H1 (cell line): Measurements from ENCODE around the gene KCNA1. TPM values are rescaled to one million over a fixed set of nuclear protein-coding genes. Genes with fewer than 3 reads are reported as not detected.

Experiments used
- CTCF ChIA-PET: fragments of 300-600 bp; sonication (Branson Sonifier 250); formaldehyde crosslinking; loops from one replicate; lab custom pipeline; 2021; ENCODE audit not compliant: partially characterized antibody; lab: Charles Lee
- POLR2A ChIA-PET: fragments of 300-600 bp; sonication (Branson Sonifier 250); formaldehyde crosslinking; loops from one replicate; lab custom pipeline; 2021; ENCODE audit warnings: inconsistent platforms; ENCODE audit not compliant: partially characterized antibody; lab: Charles Lee
- DNase-seq, 2 experiments: peaks; one replicate each; pipeline versions ENCODE4 v3.0.0 to v3.0.0-alpha.2; 2010 to 2022; ENCODE audit warnings: low spot score in 2 of 2, low read depth in 1 of 2, mixed read lengths in 1 of 2
- FAIRE-seq: peaks from 2 replicates; lab custom pipeline; 2011; peaks lifted over from hg19 to GRCh38; lab: Jason Lieb, UNC
- H2AFZ ChIP-seq: 2 replicates; pipeline ENCODE4 v1.8.1; 2012; ENCODE audit warnings: low read length, inconsistent platforms
- H2AK5ac ChIP-seq: 2 replicates; pipeline ENCODE4 v1.6.1; 2013; ENCODE audit warnings: low read depth, low read length
- H2BK120ac ChIP-seq: replicated peaks from 2 replicates; pipeline ENCODE3; 2013; ENCODE audit warnings: low read depth, low read length, inconsistent platforms
- H2BK12ac ChIP-seq: 2 replicates; pipeline ENCODE4 v1.6.1; 2013; ENCODE audit warnings: low read depth, low read length
- H2BK15ac ChIP-seq: 2 replicates; pipeline ENCODE4 v1.6.1; 2013; ENCODE audit warnings: low read length
- H2BK20ac ChIP-seq: 2 replicates; pipeline ENCODE4 v1.6.1; 2013; ENCODE audit warnings: low read length
- H2BK5ac ChIP-seq: 2 replicates; pipeline ENCODE4 v1.6.1; 2013; ENCODE audit warnings: low read depth, low read length
- H3K14ac ChIP-seq: 2 replicates; pipeline ENCODE4 v1.6.1; 2013; ENCODE audit warnings: inconsistent platforms; ENCODE audit not compliant: insufficient read length
- H3K18ac ChIP-seq: 2 replicates; pipeline ENCODE4 v1.6.1; 2013; ENCODE audit warnings: low read length; ENCODE audit errors: extremely low read depth
- H3K23ac ChIP-seq: 2 replicates; pipeline ENCODE4 v1.6.1; 2013; ENCODE audit warnings: inconsistent platforms; ENCODE audit not compliant: insufficient read length
- H3K23me2 ChIP-seq: 2 replicates; pipeline ENCODE4 v1.6.1; 2013; ENCODE audit warnings: low read depth, low read length
- H3K27ac ChIP-seq: 2 replicates; pipeline ENCODE4 v1.6.1; 2011; ENCODE audit warnings: low read depth, low read length, inconsistent platforms
- H3K27me3 ChIP-seq, 4 experiments: replicated peaks in 1 of 4; 1 replicate in 1 of 4; 2 replicates in 3 of 4; pipeline versions ENCODE4 v1.6.1 to v1.8.1; 2011 to 2013; ENCODE audit warnings: low read length in 3 of 4, mild to moderate bottlenecking in 3 of 4, inconsistent platforms in 2 of 4, mixed read lengths in 2 of 4, moderate library complexity in 1 of 4; ENCODE audit not compliant: control insufficient read depth in 3 of 4, insufficient read depth in 3 of 4; ENCODE audit errors: extremely low read depth in 1 of 4
- H3K36me3 ChIP-seq, 4 experiments: 2 replicates each; pipeline versions ENCODE4 v1.6.1 to v1.8.1; 2011 to 2013; ENCODE audit warnings: mild to moderate bottlenecking in 4 of 4, low read length in 3 of 4, moderate library complexity in 2 of 4, control low read depth in 1 of 4, inconsistent platforms in 1 of 4; ENCODE audit not compliant: insufficient read depth in 4 of 4, control insufficient read depth in 2 of 4
- H3K4ac ChIP-seq: replicated peaks from 2 replicates; pipeline ENCODE3; 2013; ENCODE audit warnings: low read length, low read depth, mixed read lengths, inconsistent platforms; ENCODE audit not compliant: insufficient read length
- H3K4me1 ChIP-seq, 4 experiments: replicated peaks in 1 of 4; 1 replicate in 1 of 4; 2 replicates in 3 of 4; pipeline versions ENCODE4 v1.6.1 to v1.8.1; 2011 to 2013; ENCODE audit warnings: low read length in 3 of 4, inconsistent platforms in 2 of 4, mixed read lengths in 1 of 4; ENCODE audit not compliant: insufficient read depth in 4 of 4, control insufficient read depth in 3 of 4
- H3K4me2 ChIP-seq, 2 experiments: 2 replicates each; pipeline versions ENCODE4 v1.6.1 to v1.8.1; 2011 to 2013; ENCODE audit warnings: low read depth in 2 of 2, low read length in 2 of 2, control low read depth in 1 of 2, inconsistent platforms in 1 of 2, mild to moderate bottlenecking in 1 of 2; ENCODE audit not compliant: insufficient read depth in 1 of 2
- H3K4me3 ChIP-seq, 4 experiments: fragments of 200-600, 300-600 bp in 1 of 4; sonication (generic), shearing (Covaris generic), sonication (Bioruptor Twin) in 1 of 4; 2 replicates each; pipeline versions ENCODE4 v1.5.1 to v1.8.1; 2011 to 2016; ENCODE audit warnings: low read length in 4 of 4, low read depth in 3 of 4, control low read depth in 2 of 4, inconsistent platforms in 2 of 4, mild to moderate bottlenecking in 2 of 4, mixed read lengths in 1 of 4, moderate library complexity in 1 of 4; ENCODE audit not compliant: insufficient read depth in 2 of 4; ENCODE audit errors: extremely low read depth in 1 of 4
- H3K56ac ChIP-seq: replicated peaks from 2 replicates; pipeline ENCODE3; 2013; ENCODE audit warnings: low read depth, mild to moderate bottlenecking, mixed read lengths, low read length, inconsistent platforms; ENCODE audit not compliant: insufficient read length
- H3K79me1 ChIP-seq: 2 replicates; pipeline ENCODE4 v1.6.1; 2013; ENCODE audit warnings: low read depth, low read length, control low read depth
- H3K79me2 ChIP-seq, 2 experiments: 2 replicates each; pipeline versions ENCODE4 v1.6.1 to v1.8.1; 2012 to 2013; ENCODE audit warnings: low read length in 2 of 2, mild to moderate bottlenecking in 2 of 2, inconsistent platforms in 1 of 2; ENCODE audit not compliant: insufficient read depth in 2 of 2, control insufficient read depth in 1 of 2
- H3K9ac ChIP-seq, 4 experiments: replicated peaks in 1 of 4; 1 replicate in 1 of 4; 2 replicates in 3 of 4; pipeline versions ENCODE4 v1.6.1 to v1.8.1; 2011 to 2013; ENCODE audit warnings: low read depth in 3 of 4, low read length in 3 of 4, control low read depth in 2 of 4, mild to moderate bottlenecking in 2 of 4, moderate library complexity in 2 of 4, inconsistent platforms in 1 of 4; ENCODE audit errors: extremely low read depth in 1 of 4
- H3K9me3 ChIP-seq, 2 experiments: 2 replicates each; pipeline versions ENCODE4 v1.6.1 to v1.8.1; 2012 to 2013; ENCODE audit warnings: mild to moderate bottlenecking in 2 of 2, moderate library complexity in 2 of 2, control low read depth in 1 of 2, inconsistent platforms in 1 of 2, low read depth in 1 of 2, low read length in 1 of 2, mixed read lengths in 1 of 2; ENCODE audit not compliant: insufficient read depth in 2 of 2
- H4K20me1 ChIP-seq, 2 experiments: replicated peaks in 1 of 2; 2 replicates each; pipeline versions ENCODE3 to v1.8.1; 2011 to 2013; ENCODE audit warnings: inconsistent platforms in 2 of 2, low read length in 2 of 2, mild to moderate bottlenecking in 1 of 2; ENCODE audit not compliant: insufficient read depth in 2 of 2, control insufficient read depth in 1 of 2
- H4K5ac ChIP-seq: 2 replicates; pipeline ENCODE4 v1.6.1; 2013; ENCODE audit warnings: low read length, low read depth, mixed read lengths, inconsistent platforms; ENCODE audit not compliant: insufficient read length
- H4K8ac ChIP-seq: 2 replicates; pipeline ENCODE4 v1.8.0; 2013; ENCODE audit warnings: mild to moderate bottlenecking, moderate library complexity, low read length, inconsistent platforms; ENCODE audit not compliant: insufficient read depth; ENCODE audit errors: extremely low read depth
- H4K91ac ChIP-seq: replicated peaks from 2 replicates; pipeline ENCODE3; 2013; ENCODE audit warnings: low read length, mixed read lengths, inconsistent platforms; ENCODE audit not compliant: insufficient read length
- CEBPB ChIP-seq: IDR thresholded peaks from 2 replicates; pipeline ENCODE4 v1.6.1; 2012; ENCODE audit warnings: low read depth, low read length
- CHD1 ChIP-seq: IDR thresholded peaks from 2 replicates; pipeline ENCODE4 v1.6.1; 2012; ENCODE audit warnings: low read depth, low read length, improper control_type of control experiment
- CHD2 ChIP-seq: IDR thresholded peaks from 2 replicates; pipeline ENCODE4 v1.6.1; 2012; ENCODE audit warnings: low read length, improper control_type of control experiment
- JUND ChIP-seq: IDR thresholded peaks from 2 replicates; pipeline ENCODE4 v1.6.1; 2011; ENCODE audit warnings: mild to moderate bottlenecking, improper control_type of control experiment, low read length
- RXRA ChIP-seq: IDR thresholded peaks from 2 replicates; pipeline ENCODE4 v1.6.1; 2011; ENCODE audit warnings: low read depth, mild to moderate bottlenecking, low read length, moderate library complexity; ENCODE audit not compliant: insufficient read depth
- TBP ChIP-seq: IDR thresholded peaks from 2 replicates; pipeline ENCODE4 v1.6.1; 2011; ENCODE audit warnings: low read depth, low read length, improper control_type of control experiment
- WGBS, 2 experiments: shearing (Covaris generic) in 1 of 2; methylation state at CpG; one replicate each; pipeline versions ENCODE4 v1.1.6 to v1.1.7; 2013 to 2015; ENCODE audit warnings: low lambda C conversion rate in 2 of 2, mixed read lengths in 2 of 2, inconsistent platforms in 1 of 2, low coverage in 1 of 2, missing lambda C conversion rate in 1 of 2; ENCODE audit not compliant: insufficient replicate concordance in 2 of 2, insufficient coverage in 1 of 2, insufficient read length in 1 of 2; ENCODE audit errors: extremely low coverage in 1 of 2, missing lambda C conversion rate in 1 of 2; 5-methylcytosine and 5-hydroxymethylcytosine counted together
- polyA plus RNA-seq, 7 experiments: library from polyadenylated mRNA; depleted of rRNA in 3 of 7; stranded (reverse) in 5 of 7; unstranded in 2 of 7; fragments of >200 nt in 5 of 7; fragments of 200-250 nt in 2 of 7; gene quantifications; 1 replicate in 5 of 7; 2 replicates in 1 of 7; 4 replicates in 1 of 7; pipeline versions ENCODE4 v1.2.1 to v1.2.3, GENCODE V29; 2011 to 2013; ENCODE audit warnings: missing spikeins in 2 of 7, mixed read lengths in 2 of 7
- total RNA-seq: library from RNA; stranded (reverse); fragmentation: NEBNext Ultra II Directional; extraction: Animal tissue kit (Norgen Biotek cat#: 25700); gene quantifications from 2 replicates; pipeline ENCODE4 v1.2.1, GENCODE V29; 2021

KCNA1 gene
- total and polyA plus RNA-seq, 2 of the 8 experiments (the other 6 are each of a cell fraction or from before 2014, with no cell fraction given), result 0.23 to 0.30 TPM

DNA sequence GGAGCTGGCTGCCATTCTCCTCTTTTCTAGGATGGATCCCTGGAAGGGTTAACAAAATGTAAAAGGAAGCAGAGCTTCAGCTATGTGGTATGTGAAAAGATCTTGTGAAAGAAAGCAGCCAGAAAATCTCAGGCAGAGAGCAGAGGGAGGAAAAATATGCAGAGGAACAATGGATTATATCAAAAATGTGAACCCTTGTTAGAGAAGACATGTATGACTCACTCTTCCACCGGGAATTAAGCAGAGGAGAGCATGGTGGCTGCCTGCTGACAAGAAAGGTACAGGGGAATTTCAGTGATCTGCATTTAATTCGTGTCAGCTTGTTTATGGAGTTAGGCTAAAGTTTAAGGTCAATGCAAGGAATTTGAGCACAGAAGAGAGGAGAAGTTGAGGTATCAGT lies 46.3 kb downstream of the KCNA1 start:
- Histone ChIP-seq H3K79me2 (no peaks in the 10 kb centered on the region), H4K91ac (no peak overlapping the region), H3K56ac (no peak overlapping the region), H3K27ac (no peak overlapping the region), H2BK20ac (no peak overlapping the region), H3K4me1 (peaks cover 0 to 2% (median 0%) of the 10 kb centered on the region in 4 experiments; a peak in 4 of 7 replicates), H3K23me2 (no peaks in the 10 kb centered on the region), H3K4me2 (no peak overlapping the region), H4K5ac (no peak overlapping the region), H3K9ac (no peak overlapping the region), H3K4ac (no peak overlapping the region), H3K9me3 (no peaks in the 10 kb centered on the region), H3K18ac (no peak overlapping the region), H4K8ac (no peak overlapping the region), H2BK5ac (no peak overlapping the region), H3K4me3 (no peak overlapping the region), H2AK5ac (no peak overlapping the region), H3K23ac (no peak overlapping the region), H2BK120ac (no peak overlapping the region), H3K27me3 (peaks cover 2 to 25% (median 13%) of the 10 kb centered on the region in 4 experiments; a peak in 5 of 7 replicates), H3K36me3 (no peaks in the 10 kb centered on the region), H3K14ac (no peak overlapping the region), H3K79me1 (no peaks in the 10 kb centered on the region), H2BK15ac (no peak overlapping the region), H2BK12ac (no peak overlapping the region), H4K20me1 (no peaks in the 10 kb centered on the region), H2AFZ (no peak overlapping the region)
- FAIRE-seq (no peak), DNase-seq (no peak)
- 67% methylated on average over 2 of the region's 2 CpGs; no CpG with 5 or more reads in 1 of the 2 experiments for WGBS, 2 experiments
- POLR2A ChIA-PET, result no interaction called here
- TF ChIP-seq RXRA, result no peak
- TF ChIP-seq CEBPB, result no peak
- no peak for TF ChIP-seq CHD2
- no peak for TF ChIP-seq CHD1
- TF ChIP-seq JUND, result no peak; the same call in 1 of the 2 replicates
- TF ChIP-seq TBP, result no peak
- CTCF ChIA-PET, result interaction anchor here (0.8 to 1.5 kb wide), 7 partner anchors 16 to 100 kb away, joined by 3 to 5 read pairs (median 4); no protein-coding TSS in a partner anchor
